ENCODE results near the gene PRCP.
"Not testable (repeated sequence)": the region's sequence is repeated elsewhere in the genome, so short reads cannot be mapped to it uniquely, and the experiment has no call there.

Gene PRCP

GRCh38 chr11:82900277-82901164, at the start of gene PRCP:
TSS of gene PRCP (minus strand) at chr11:82900430. CDS start at chr11:82900402, 28 bp downstream.
- DNase-seq: peak; percentile 59

GRCh38 chr11:82949352-82949751, 49.1 kb upstream of the PRCP start:
- no peak for DNase-seq

- DNase-seq: no peak
Observed at GRCh38 chr11:82945682-82946081, 45.5 kb upstream of the PRCP start.

- not testable (repeated sequence) for DNase-seq
Observed at GRCh38 chr11:82945041-82945440, 44.8 kb upstream of the PRCP start.

DNA sequence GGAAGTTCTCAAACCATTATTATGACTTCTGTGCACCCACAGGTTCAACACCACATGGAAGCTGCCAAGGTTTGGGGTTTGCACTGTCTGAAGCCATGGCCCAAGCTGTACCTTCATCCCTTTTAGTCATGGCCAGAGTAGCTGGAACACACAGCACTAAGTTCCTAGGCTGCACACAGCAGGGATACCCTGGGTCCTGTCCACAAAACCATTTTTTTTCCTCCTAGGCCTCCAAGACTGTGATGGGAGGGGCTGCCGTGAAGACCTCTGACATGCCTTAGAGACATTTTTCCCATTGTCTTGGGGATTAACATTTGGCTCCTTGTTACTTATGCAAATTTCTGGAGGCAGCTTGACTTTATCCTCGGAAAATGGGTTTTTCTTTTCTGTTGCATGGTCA, 44.0 kb upstream of the PRCP start:
- no peak for DNase-seq

GRCh38 chr11:82943430-82943829, 43.2 kb upstream of the PRCP start:
- not testable (repeated sequence) for DNase-seq

DNA sequence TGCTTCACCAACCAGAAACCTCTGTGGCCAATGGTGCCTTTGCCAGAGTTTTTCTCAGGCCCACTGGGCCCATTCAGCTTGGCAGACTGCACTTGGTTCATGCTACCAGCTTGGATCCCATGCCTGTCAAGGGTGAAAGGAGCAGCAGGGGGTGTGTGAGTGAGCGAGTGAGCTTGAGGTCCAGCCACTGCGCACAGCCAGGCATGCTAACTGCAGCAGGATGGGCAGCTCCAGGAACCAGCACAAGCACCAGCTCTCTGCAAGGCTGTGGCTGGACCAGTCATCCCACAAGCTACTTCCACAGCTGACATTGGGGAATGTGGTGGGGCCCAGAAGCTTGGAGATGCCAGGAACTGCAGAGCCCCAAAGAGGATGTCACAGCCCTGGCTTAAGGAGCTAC, 42.1 kb upstream of the PRCP start:
- no peak for DNase-seq

- no peak for DNase-seq
Observed at GRCh38 chr11:82939456-82939855, 39.2 kb upstream of the PRCP start.

- DNase-seq: no peak
Observed at GRCh38 chr11:82937554-82937953, 37.3 kb upstream of the PRCP start.

- no peak for DNase-seq
Observed at GRCh38 chr11:82936261-82936660, 36.0 kb upstream of the PRCP start.

DNA sequence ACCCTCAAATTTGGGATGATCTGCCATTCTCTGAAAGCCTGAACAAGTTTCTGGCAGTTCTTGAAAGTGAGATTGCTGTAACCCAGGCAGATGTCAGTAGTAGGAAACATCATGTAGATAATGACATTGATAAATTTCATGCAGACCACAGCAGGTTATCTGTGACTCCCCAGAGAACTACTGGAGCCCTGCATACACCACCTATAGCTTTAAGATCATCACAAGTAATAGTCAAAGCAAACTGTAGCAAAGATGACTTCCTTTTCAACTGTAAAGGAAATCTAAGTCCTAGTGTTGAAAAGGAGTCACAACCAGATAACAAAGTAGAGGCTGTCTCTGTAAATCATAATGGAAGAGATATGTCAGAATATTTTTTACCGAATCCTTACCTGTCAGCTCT, 32.3 kb upstream of the PRCP start:
- no peak for DNase-seq

DNA sequence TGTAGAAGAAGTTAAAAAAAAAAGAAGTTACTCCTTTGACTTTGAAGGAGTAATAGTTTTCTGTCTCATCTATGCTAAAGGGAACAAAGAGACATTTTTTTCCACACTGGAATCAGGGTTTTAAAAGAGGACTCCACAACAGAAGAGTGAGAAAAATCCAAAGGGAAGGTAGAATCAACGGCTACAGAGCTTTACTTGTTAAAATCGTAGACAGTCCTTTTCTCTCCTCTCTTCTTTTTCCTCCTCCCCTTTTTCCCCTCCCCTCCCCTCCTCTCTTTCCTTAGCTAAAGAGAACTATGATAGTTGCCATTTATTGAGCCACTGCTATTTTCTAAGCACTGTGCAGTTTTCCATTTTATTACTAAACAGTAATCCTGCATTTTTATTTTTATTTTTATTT, 30.5 kb upstream of the PRCP start:
- DNase-seq: no peak

DNA sequence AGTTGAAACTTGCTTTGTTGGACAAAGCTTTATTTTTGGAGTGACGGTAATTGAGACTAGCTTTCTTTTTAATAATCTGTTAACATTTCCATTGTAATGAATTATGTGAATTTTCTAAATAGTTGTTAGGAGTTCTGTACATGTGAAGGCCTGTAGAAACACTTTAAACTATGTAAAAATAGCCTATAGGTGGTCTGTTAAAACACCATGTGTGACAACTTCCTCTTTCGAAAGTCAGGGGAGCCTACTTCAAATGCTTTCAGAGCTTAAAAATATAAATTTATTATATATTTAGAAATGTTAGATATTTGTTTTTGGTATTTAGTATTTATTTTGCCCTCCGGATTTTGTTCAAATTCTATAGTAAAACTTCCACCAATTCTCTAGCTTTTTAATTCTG, 30.0 kb upstream of the PRCP start:
- DNase-seq: no peak

GRCh38 chr11:82929121-82929520, 28.9 kb upstream of the PRCP start:
- no peak for DNase-seq

DNA sequence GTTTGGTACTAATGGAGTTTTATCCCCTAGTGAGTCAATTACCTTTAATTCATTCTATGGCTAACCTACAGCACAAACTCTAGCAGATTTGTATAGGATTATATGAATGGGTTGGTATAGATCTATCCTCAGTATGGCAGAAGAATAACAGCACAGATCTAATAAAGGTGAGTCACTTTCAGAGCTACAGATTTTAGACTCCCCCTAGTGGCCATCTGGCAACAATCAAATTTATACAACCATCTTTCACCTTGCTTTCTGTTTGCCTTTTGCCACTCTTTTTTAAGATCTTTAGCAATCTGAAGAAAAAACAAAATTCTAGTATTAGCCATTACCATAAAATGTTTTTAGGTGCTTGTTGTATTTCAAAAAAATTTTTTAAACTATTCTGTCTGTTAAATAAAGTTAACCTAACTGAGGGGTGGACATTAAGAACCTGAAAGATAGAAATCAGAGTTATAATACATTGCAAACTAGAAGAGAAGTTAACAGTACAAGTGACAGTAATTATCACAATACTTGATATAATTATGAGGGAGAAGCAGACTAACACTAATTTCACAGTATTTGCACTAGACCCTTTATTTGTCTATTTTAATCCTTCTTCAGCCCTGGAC, 27.1 kb upstream of the PRCP start:
- no peak for DNase-seq

GRCh38 chr11:82924522-82925224, 24.4 kb upstream of the PRCP start:
- no peak for DNase-seq

GRCh38 chr11:82922396-82923173, 22.4 kb upstream of the PRCP start:
- DNase-seq: not testable (repeated sequence)

DNA sequence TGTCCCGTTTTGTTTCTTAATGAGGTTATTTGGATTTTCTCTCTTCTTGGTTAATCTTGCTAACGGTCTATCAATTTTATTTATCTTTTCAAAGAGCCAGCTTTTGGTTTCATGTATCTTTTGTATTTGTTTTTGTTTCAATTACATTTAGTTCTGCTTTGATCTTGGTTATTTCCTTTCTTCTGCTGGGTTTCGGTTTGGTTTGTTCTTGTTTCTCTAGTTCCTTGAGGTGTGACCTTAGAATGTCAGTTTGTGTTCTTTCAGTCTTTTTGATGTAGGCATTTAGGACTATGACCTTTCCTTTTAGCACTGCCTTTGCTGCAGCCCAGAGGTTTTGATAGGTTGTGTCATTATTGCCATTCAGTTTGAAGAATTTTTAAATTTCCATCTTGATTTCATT, 20.0 kb upstream of the PRCP start:
- not testable (repeated sequence) for DNase-seq

- not testable (repeated sequence) for DNase-seq
Observed at GRCh38 chr11:82919786-82920185, 19.6 kb upstream of the PRCP start.

GRCh38 chr11:82909015-82909640, 8.9 kb upstream of the PRCP start:
- no peak for DNase-seq

- no peak for DNase-seq
Observed at GRCh38 chr11:82908311-82908710, 8.1 kb upstream of the PRCP start.

- DNase-seq: no peak
Observed at GRCh38 chr11:82907371-82907770, 7.1 kb upstream of the PRCP start.
